GM15510 (cell line): ENCODE measurements around the gene PRELP.

Experiments used
- POLR2A ChIP-seq: IDR thresholded peaks from 3 replicates; pipeline ENCODE4 v1.6.1; 2011; ENCODE audit warnings: borderline replicate concordance; ENCODE audit not compliant: insufficient read length; ENCODE audit errors: extremely low read depth

PRELP gene

DNA sequence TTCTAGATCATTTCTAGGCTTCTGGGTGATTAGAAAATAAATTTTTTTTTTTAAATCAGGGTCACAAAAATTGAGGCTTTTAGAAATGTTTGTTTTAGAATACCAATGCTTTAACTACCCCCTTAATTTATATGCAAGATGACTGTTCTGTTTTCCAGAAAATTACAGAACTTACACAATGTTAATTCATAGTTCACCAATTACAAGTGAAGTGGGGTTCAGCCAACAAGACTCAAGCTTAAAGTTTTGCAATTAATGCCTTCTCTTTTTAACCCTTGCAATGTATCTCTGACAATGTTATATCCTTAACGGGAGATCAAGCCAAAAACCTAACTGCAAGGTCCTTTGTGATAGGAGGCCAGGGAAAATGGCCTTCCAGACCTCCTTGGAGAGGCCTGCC lies 5.6 kb downstream of the PRELP start:
- no peak for TF ChIP-seq POLR2A

DNA sequence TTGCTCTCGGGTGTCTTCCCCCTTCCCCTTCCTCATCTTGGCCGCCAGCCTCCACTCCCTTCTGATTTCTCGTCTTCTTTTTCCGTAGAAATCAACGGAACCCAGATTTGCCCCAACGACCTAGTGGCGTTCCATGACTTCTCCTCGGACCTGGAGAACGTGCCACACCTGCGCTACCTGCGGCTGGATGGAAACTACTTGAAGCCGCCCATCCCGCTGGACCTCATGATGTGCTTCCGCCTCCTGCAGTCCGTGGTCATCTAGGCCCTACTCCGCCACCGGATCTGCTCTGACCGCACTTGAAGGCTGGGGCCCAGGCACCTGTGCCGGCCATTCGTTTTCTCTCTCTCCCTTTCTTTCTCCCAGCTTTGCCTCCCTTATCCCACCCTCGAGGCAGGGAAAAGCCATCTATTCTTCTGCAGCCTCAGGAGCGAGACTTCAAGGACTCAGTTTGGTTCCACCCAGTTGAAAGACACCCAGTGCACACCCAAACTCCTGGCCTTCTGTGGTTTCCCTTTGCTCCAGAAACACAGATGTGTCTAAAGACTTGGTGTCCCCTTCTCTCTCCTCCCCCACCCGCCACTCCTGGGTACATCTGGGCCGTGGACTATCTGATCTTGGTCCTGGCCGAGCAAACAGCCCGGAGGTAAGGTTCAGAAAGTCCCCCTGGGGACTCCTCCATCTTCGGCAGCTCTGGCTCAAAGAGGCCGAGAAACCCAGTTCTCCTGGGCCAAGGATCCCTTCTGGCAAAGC lies 11.2 kb downstream of the PRELP start:
- no peak for TF ChIP-seq POLR2A

GRCh38 chr1:203488539-203488938 lies 12.9 kb downstream of the PRELP start:
- TF ChIP-seq POLR2A, result no peak

DNA sequence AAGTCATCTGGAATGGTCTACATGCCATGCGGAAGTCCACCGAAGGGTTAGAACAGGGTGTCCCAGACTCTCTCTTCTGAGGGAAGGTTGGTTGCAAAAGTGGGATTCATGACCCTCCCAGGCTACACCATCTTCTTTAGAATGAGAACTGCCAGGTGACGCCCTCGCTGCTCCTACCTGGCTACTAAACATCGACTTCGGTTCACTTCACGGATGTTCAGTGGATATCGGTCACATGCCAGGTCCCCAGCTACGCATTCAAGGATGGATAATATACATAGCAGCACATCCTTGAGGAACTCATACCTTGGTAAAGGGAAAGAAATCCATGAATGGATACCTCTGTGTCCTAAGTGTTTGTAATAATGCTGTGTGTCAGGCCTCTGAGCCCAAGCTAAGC lies 15.0 kb downstream of the PRELP start:
- no peak for TF ChIP-seq POLR2A

DNA sequence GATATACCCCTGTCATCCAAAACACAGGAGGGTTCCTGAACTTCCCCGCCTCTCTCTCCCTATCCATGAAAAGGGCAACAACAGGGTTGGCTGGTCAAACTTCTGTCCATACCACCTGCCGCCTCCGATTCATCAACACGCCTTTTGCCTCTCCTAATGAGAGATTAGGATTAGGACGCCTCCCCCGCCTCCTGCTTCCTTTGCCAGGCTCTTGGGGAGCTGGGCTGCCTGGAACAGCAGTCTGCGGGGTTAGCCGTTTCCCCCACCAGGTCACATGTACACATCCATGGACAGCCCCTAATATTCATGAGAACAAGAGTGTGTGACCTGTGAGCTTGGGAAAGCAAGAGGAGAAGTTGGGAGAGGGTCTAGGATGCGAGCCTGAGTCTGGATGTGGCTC lies 16.1 kb downstream of the PRELP start:
- TF ChIP-seq POLR2A, result no peak

DNA sequence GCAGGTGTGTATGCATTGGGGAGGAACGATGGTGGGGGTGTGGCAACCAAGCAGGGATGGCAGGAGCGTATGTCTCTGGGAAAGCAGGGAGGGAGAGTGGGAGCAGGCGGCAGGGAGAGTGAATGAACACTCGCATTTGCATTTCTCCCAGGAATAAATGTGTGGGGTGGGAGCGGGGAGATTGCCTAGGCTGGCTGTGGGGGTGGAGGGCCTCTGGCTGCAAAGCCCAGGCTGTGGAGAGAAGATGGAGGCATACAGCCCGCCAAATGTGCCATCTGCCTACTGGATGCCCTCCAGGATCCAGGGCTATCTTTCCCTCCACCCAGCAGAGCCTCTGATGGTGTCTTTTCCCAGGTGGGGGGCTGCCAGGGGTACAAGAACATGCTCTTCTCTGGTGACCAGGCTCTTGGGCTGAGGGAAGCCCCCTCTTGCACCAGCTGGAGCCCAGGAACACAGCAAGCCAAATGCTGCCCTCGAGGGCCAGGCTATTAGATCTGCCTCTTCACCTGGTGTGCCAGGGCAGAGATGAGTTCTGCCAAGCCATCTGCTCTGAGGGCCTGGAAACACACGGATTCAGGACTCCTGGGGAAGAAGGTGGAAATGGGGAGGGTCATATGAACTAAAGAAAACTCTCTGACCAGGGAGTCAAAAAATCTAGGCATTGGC lies 16.6 kb downstream of the PRELP start:
- no peak for TF ChIP-seq POLR2A

- TF ChIP-seq POLR2A, result no peak
These were observed 17.1 kb downstream of the PRELP start for GRCh38 chr1:203492748-203493130.

DNA sequence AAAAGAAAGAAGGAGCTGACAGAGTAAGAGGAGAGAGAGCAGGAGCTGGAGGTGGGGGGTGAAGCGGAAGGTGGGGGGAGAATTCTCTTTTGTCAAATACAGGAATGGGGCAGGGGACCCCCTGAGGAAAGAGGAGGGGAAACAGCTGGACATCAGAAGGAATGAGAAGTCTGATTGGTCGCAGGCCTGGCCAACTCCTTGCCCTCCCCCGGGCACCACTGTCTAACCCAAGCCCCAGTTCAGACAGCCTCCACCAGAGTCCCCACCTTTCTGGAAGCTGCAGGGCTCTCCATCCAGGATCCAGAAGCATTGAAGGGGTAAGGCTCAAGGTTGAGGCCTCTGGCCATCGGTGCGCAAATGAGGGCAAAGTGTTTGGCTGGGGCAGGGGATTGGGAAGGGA lies 18.3 kb downstream of the PRELP start, which contains the start of gene OPTC:
TSS of gene OPTC (plus strand) at position 253 of the 400 bp plus-strand sequence. CDS start 1,853 bp downstream, outside the sequence.
- no peak for TF ChIP-seq POLR2A

GRCh38 chr1:203495845-203496244 lies 20.2 kb downstream of the PRELP start:
- no peak for TF ChIP-seq POLR2A

DNA sequence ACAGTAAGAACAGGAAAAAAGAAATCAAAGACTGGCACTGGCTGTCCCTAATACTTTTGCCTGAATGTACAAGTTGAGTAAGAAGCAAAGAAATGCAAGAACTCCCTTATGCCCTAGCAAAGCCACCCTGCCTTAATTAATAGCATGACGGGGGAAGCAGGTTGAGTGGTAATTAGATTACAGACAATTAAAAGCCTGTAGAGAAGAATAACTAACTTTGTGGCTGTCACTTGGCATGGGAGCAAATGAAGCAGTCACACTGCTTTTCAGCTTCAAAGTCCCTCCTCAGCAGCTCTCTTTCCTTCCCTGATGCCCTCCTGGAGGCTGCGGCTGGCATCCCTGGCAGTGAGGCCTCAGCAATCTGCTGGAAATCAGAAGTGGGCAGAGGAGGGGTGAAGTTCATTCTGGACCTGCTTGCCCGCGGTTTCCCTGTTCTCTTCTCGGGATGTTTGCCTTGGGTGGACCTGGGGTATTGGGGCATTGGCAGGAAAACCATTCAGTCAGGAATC lies 21.7 kb downstream of the PRELP start:
- no peak for TF ChIP-seq POLR2A

- TF ChIP-seq POLR2A, result no peak
These were observed 24.2 kb downstream of the PRELP start for GRCh38 chr1:203499643-203500278.

DNA sequence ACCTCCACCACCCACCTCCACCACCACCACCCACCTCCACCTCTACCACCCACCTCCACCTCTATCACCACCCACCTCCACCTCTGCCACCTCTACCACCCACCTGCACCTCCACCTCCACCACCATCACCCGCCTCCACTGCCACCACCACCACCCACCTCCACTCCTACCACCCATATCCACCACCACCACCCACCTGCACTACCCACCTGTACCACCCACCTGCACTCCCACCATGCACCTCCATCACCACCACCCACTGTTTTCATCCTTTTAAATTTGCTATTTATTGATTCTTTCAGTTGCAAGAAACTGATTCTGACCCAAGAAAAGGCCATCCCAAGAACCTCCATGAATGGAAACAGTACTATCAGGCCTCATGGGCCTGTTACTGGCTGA lies 24.7 kb downstream of the PRELP start:
- no peak for TF ChIP-seq POLR2A

DNA sequence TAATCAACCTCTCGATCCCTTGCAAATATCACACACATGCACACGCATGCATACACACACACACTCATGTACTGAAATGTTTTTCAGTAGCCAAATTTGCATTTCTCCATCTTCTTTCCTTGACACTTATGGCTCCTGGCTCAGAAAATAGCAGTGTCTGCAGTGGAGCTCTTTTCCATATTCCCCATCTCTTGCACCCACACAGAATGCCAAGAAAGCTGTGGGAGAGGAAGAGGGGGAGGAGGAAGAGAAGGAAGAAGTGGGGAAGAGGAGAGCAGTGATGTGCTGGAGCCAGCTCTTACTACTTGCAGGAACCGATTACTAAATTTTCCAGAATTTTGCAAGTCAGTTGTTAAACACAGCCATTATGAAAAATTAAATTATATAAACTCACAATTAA lies 28.2 kb downstream of the PRELP start:
- TF ChIP-seq POLR2A, result no peak

GRCh38 chr1:203504400-203505250 lies 29.0 kb downstream of the PRELP start:
- TF ChIP-seq POLR2A, result no peak
